IPS-NIHi7 (cell line): Measurements from ENCODE around the gene GRID1.

Source experiments
- DNase-seq: peaks from one replicate; pipeline ENCODE4 v3.0.0; 2012; ENCODE audit warnings: mixed read lengths; ENCODE audit errors: extremely low spot score

The GRID1 gene

DNA sequence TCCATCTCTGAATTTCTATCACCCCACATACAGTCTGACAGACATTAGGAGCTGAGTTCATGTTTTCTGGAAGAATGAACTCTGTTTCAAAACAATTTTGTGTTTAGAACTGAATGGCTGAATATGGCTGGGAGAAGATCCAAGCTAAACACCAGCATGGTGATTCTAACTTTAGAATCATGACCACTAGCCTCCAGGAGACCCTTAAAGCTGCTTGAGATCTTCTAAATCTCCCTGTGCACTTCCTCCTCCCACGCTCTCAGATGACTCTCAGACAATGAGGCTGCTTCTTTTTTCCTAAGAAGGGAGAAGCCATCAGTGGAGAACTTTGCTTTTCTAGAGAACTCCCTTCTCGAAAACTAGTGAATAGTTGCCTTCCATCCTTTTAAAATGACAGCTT, 711.2 kb downstream of the GRID1 start:
- no peak for DNase-seq

DNA sequence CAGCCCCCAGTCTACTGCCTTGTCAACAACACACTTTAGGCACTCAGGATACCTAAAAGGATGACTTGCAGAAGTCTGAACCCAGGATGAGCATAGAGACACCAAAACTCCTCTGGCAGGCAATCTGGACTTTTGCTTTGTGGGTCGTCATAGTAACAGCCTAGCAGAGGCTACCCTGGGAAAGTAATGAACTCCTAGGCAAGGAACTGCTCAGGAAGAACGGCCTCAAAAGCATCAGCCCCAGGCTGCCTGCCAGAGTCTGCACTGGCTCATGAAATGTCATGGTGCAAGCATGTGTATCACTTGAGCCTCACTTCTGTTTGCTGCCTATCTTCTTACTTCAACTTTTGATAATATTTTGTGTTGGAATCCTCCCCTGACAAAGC, 715.1 kb downstream of the GRID1 start:
- no peak for DNase-seq

DNA sequence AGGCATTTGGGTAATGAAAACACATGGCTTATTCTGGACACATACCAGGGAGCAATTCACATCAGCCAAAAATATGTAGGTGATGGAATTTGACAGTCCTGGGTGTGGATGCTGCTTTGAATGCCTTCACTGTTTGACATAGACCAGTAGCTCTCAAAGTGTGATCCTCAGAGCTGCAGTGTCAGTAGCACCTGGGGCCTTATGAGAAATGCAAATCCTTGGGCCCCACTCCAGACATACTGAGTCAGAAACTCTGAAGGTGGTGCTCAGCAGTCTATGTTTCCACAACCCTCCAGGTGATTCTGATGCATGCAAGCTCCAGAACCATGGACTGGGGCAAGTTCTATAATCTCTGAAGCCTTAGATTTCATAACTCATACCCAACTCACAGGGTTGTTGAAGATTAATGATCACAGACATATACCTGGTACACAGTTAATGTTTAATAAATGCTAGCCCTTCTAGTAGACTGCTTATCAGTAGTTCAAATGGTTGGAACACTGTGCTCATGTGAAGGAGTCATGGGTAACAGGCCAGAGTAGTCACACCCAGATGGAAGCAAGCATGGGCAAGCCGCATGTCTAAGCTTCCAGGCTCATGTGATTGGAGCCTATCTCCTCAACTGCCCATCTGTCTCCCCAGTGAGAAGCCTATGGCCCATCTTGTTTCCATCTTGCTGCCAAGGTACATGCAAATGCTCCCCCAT, 715.7 kb downstream of the GRID1 start:
- DNase-seq = no peak

DNA sequence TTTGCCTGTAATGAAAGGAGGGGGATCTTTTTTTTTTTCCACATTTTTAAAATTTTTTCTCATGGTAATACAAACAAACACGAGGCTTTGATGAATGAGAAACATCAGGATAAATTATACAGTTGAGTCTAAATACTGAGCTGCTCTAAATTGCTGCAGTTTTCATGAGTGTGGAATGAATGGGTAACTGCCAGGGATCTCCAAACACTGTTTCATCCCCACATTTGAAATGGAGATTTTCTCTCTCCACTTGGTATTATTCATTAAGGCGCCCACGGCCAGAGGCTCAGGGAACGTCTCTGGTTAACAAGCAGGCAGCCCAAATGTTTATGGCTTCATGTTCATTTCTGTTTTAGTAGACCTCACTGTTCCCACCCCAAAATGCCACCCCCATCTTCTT, 717.1 kb downstream of the GRID1 start:
- DNase-seq = no peak

DNA sequence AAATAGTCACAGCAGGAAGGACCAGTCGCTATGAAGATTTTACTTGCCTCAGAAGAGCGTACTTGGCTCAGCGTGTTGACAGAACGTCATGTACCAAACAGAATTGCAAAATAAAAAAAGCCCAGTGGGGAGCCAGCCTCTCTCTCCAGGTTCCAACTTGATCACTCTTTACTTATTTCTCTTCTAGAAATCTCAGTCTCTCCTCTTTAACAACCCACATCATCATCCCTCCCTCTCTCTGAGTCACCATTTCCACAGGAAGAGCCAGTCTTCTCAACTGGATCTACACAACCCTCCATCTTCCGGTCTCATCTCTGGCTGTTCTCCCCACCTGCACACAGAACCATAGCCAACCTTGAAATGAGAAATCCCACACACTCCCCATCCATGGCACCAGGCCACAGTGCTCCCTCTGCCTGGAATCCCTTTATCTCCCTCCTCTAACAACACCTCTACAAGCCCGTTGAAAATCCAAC, 718.3 kb downstream of the GRID1 start:
- no peak for DNase-seq

DNA sequence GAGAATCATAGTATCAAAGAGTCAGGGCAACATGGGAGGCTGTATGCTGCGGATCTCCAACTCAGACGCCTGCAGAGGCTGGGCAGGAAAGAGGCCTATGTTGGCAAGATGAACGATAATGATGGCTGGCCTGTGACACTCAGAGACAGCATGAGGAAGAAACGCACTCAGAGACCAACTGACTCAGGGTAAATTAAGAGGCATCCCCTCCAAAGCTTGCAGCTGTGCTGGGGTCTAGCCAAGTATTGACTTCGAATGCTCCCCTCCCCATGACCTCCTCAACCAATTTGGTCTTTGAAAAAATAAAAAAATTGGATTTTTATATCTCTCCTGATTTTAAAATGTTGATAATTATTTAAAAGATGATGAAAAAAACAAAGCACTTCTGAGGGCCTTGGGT, 718.9 kb downstream of the GRID1 start:
- no peak for DNase-seq

DNA sequence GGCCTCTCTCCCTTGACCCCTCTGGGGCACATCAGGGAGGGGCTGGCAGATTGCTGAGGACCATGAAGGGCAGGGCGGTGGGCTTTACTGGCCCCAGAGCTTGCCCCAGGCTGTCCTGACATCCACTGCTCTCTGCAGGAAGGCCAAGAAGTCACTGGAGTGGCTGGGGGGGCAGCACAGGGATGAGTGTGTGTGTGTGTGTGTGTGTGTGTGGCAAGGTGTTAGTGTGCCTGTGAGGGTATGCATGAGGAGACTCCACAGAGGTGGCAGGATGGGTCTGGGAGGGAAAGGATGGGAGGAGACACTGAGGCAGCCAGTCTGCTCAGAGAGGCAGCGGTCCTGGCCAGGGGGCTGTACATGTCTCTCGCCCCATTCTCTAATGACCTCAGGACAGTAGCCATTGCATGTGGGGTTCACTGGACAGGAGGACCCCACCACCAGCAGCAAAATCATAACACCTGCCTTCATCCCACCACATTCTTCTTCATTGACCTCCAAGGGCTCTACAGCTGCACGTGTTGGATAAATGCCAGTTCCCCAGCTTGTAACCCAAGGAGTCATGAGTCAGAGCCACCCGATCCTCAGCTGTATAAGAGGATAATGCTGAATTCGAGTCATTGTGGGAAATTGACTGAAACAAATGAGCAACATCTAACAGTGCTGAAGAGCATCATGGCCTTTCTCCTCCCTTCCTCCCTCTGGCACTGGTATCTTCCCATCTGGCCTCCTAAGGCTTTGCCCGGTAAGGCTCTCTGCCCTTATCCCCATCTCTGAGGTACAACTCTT, 720.5 kb downstream of the GRID1 start:
- no peak for DNase-seq

DNA sequence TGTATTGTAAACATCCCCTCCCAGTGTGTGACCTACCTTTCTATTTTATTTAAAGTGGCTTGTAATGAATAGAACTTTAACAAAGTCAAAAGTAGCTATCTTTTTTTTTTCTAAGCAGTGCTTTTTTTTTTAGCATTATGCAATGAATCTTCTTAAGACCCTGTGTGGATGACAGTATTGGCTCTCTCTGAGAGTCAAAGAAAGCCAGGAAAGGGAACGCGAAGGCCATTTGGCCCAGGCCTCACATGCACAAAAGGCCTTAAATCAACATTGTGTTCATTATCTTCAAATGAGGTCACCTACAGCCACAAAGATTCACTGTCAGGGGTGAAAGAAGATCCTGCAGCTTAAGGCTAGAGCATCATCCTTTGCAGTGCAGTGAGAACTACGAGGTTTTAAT, 721.5 kb downstream of the GRID1 start:
- no peak for DNase-seq

DNA sequence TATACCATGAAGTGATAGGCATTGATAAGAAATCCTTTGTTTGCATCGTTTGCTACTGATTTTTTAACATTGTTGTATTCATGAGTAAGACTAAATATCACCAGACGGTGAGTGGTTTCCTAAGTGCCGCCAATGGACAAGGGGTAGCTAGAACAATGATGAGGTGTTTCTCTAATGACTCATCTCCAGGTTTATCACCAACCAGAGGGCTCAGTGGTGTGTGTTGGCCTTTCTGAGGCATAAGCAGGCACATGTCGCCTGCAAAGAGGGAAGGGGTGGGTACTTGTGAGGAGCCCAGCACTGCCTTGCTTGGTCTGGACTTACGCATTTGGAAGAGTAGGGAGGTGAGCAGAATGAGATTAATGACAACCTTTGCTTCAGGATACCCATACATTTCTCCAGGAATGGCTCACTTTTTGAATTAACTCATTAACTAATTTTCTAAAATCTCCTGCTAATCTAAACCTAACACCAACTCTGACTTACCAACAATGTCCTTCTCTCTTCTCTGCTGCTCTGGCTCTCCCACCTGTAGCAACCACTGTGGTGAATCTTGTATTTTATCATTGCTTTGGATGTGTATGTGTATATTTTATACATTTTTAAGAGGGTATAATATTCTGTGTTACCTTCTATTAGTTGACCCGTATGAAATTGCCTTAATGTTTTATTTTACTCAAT, 722.6 kb downstream of the GRID1 start:
- DNase-seq = no peak

DNA sequence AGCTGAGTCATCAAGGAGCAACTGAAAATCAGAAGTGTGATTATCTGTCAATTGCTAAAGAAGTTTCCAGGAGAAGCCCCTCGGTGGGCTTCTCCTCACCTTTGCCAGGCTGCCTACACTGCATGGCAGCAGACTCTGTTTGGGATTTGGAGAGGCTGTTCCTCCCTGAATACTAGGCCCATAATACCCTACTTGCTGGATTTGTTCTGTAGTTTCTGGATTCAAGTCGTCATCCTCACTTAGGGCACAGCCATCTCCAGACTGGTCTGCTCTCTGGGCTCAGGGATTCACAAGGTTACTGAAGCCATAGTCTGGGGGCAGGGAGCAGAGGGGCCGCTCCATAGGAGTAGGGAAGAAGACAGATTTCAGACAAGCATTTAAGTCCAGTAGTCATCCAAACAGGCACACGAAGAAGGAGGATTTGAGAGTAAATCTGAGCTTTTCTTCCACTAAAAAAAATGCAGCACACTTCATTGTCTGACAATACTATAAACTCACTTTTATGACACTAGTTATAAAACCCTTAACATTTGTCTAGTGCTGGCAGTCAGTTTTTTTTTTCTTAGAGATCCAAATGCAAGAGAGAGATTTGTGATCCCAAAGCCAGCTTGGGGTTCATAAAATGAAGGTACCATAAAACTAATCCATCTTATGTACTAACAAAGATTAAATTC, 723.3 kb downstream of the GRID1 start:
- DNase-seq = no peak

DNA sequence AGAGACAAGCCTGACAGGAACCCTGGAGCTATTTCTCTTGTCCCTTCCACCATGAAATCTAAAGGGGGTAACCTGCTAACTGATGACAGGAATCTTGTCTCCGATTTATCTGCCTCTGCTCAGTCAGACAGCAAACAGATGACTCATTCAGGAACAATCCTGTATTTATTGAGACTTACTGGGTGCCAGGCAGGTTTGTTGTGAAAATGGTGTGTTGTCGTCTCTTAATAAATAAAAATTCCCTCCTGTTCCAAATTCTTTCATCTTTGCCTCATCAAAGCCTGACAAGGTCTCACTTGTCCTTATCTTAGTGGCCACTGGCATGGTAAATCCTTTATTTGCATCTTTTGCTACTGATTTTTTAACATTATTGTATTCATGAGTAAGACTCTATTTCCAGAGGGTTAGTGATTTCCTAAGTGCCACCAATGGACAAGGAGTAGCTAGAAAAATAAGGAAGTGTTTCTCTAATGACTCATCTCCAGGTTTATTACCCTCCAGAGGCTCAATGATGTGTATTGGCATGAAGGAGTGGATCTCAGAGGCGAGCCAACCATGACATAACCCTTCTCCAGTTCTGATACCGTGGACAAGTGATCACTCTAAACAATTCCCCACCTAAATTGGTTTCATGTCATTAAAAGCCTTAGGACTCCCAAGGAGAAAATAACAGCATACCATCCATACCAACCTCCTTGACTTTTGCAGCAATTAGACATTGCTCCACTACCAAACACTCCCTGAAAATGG, 724.0 kb downstream of the GRID1 start:
- no peak for DNase-seq

DNA sequence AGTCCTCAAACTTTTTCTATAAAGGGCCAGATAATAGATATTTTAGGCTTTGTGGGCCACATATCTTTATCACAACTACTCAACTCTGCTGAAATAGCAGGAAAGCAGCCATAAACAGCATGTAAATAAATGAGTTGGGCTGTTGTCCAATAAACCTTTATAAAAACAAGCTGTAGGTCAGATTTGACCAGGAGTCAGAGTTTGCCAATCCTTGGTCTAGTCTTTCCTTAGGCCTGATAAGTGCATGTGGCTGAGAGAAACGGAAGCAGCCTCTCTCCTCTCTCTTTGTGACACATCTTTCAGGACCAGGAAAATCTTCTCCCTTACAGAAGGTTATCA, 724.5 kb downstream of the GRID1 start:
- no peak for DNase-seq

DNA sequence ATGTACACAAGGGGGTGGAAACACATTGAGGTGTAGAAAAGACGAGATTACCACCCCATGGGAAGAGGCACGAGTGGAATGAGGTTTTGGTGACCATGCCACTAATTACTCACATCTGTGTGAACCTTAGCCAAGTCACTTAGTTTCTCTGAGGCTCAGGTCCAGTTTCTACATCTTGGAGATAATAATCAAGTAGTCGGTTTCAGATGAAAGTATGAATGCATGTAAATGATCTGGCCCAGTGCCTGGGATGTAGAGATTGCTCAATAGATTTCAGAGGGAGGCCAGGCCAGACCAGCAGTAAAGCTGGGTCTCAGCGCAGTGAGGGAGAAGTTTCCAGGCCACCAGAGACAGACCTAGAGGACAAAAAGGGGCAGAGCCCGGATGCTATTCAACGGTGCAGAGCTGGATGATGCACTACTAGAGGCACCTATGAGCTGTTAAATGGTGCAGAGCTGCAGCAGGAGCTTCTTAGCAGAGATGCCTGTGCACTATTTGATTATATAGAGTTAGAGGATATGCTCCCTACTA, 725.1 kb downstream of the GRID1 start:
- DNase-seq = no peak

DNA sequence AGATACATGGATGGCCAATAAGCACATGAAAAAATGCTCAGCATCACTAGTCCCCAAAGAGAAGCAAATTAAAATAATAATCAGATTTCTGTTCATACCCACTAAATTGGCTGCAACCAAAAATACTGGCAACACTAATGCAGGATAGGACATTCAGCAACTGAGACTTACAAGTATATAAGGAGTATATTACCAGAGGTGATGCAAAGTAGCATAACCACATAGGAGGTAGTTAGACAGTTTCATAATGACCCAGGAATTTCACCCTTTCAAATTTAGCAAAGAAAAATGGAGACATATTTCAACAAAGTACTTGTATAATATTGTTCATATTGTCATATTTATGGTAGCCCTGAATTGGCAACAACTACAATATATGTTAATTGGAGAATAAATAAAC, 727.8 kb downstream of the GRID1 start:
- no peak for DNase-seq

DNA sequence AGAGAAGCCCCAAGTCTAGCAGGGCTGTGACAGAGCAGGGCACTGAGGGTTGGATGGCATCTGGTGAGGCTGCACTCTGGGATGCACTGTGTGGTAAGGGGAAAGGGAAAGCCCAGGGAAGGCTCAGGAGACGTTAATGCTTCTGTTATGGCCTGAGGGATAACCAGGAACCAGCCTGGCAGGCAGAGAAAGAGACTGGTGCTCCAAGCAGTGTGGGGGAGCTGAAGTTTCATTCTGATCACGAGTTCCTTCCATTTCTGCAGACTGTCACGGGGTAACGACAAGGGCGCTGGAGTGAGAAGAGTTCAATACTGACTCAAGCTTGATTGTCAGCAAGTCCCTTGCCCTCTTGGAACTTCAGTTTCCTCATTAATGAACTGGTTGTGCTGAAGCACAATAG, 730.9 kb downstream of the GRID1 start:
- DNase-seq = no peak

DNA sequence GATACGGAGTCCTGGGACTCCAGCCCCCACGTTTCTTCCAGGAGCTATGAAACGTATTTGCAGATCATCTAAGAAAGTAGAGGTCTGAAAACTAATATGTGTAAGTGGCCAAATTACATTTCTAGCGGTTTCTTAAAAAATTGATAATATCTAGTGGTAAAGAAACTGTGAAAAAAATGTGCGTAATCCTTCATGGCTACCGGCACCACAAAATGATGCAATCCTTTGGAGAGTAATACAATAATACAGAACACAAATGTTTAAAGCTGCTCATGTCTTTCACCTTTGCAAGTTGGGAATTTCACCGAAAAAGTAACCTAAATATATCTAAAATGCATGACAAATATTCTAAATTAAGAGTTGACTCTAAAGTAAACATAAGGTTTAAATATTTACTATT, 742.1 kb downstream of the GRID1 start:
- DNase-seq = no peak

DNA sequence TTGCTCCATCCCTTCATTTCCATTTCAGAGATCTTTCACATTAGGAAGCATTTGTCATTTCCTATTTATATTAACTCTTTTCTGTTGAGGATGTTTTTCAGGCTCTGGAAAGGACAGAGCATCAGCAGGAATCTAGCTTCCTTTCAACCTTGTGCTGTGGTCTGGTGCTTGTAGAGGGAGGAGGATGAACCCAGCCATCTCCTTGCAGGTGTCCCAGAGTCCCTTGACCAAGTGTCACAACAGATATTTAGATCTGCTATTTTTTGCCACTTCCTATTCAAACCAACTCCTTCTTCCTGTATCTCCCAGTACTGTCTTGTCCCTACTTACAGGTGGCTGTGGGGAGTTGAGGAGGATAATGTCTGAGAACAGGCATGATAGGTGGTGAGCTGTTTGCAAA, 742.8 kb downstream of the GRID1 start:
- no peak for DNase-seq

DNA sequence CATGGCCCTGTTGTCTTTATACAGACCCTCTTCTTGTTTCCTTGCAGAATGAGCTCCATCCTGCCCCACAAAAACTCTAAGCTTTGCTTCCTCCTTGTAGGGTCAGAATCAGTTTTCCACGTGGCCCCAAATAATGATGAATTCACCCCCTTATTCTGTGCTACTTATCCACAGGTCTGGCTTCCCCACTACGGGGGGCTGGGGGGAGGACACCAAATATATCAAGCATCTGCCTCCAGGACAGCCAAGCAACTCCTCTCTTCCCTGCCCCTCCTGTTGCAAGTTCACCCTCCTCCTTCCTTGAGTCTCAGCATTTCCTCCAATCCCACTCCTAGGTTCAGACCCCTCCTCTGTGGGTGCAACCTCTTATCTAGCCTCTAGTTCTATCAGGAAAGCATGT, 743.3 kb downstream of the GRID1 start:
- DNase-seq = no peak

DNA sequence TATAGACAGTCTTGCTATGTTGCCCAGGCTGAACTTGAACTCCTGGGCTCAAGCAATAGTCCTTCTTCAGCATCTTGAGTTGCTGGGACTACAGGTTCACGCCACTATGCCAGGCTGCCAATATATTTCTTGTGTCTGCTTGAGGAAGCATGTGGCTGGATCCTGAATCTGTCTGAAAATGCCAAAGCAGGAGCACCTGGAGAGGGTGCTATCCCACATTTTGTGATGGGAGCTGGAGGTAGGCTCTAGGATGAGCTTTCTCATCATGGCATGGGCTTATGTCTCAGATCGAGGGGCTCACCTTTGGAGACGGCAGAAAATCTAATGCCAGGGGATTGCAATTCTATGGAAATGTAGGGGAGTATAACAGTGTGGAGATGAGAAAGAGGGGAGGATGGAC, 744.2 kb downstream of the GRID1 start:
- no peak for DNase-seq

DNA sequence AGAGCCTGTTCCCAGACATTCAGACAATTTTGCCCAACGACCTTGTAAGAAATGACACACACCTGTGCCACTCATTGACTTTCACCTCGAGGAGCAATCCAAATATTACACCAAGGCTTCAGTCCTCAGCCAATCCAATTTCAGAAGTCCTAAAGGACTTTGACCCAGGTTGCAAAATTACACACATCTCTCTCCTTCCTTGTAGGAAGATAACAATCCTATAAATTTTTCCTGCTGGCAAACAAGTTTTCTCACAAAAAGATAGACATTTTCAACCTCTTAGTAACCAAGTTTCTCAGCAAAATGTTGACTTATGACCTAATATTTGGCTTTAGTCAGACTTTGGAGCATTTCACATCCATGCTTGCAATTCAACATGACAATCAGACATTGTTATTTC, 745.0 kb downstream of the GRID1 start:
- DNase-seq = no peak

DNA sequence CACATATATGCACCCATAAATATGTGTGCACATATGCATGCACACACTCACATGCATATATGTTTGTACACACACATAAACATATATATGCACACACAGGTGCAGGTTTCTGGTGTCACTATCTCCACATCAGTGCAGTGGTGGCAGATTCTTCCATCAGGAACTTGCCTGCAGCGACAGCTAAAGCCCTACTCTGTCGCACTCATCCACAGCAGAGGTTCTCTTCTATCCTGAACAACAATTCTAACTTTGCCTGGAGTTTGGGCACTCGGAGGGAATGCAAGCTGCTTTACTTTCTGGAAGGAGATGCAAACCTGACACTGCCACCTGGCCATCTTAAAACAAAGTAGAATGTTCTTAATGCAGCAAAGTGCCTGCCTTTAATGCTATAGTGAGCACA, 745.8 kb downstream of the GRID1 start:
- no peak for DNase-seq
